DOHH2 (cell line): ENCODE measurements around the gene RNF168.

ENCODE experiments used
- EZH2phosphoT487 ChIP-seq: fragments of 200-600 bp; sonication (generic); IDR thresholded peaks from 2 replicates; pipeline ENCODE4 v1.6.1; 2017; ENCODE audit warnings: borderline replicate concordance, mild to moderate bottlenecking, antibody characterized with exemption, low read length, moderate library complexity, mixed read lengths
- TF ChIP-seq, protein P1 (sequence below): fragments of 200-600 bp; sonication (generic); IDR thresholded peaks from one replicate; pipeline ENCODE4 v1.5.1; 2014; ENCODE audit warnings: antibody characterized with exemption, mild to moderate bottlenecking, low read depth, low read length; ENCODE audit not compliant: poor library complexity, severe bottlenecking

DNA sequence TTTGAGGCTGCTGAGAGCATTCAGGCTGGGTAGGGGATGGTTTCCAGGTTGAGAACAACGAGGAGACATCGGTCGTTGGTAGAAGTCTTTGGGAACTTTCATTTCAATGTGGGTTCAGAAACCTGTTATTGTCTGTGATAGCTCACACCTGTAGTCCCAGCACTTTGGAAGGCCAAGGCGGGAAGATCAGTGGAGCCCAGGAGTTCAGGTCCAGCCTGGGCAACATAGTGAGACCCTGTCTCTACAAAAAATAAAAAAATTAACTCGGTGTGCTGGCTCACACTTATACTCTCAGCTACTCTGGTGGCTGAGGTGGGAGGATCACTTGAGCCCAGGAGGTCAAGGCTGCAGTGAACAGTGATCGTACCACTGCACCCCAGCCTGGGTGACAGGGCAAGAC lies 988 bp upstream of the RNF168 start:
- TF ChIP-seq, protein P1, sequence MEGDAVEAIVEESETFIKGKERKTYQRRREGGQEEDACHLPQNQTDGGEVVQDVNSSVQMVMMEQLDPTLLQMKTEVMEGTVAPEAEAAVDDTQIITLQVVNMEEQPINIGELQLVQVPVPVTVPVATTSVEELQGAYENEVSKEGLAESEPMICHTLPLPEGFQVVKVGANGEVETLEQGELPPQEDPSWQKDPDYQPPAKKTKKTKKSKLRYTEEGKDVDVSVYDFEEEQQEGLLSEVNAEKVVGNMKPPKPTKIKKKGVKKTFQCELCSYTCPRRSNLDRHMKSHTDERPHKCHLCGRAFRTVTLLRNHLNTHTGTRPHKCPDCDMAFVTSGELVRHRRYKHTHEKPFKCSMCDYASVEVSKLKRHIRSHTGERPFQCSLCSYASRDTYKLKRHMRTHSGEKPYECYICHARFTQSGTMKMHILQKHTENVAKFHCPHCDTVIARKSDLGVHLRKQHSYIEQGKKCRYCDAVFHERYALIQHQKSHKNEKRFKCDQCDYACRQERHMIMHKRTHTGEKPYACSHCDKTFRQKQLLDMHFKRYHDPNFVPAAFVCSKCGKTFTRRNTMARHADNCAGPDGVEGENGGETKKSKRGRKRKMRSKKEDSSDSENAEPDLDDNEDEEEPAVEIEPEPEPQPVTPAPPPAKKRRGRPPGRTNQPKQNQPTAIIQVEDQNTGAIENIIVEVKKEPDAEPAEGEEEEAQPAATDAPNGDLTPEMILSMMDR = no peak
- TF ChIP-seq EZH2phosphoT487 = no peak
